Measurements from ENCODE around the gene UBE3C. TPM values are rescaled to one million over a fixed set of nuclear protein-coding genes. Genes with fewer than 3 reads are reported as not detected.
A peak's percentile ranks its signal among the peaks of the same experiment; 100 is the strongest.

Gene UBE3C
- total and polyA plus RNA-seq, 3 experiments from 2014 or later: 30.7 to 82.7 (median 81.1) TPM

GRCh38 chr7:157136372-157136771 lies 2.4 kb upstream of the UBE3C start:
- POLR2A ChIA-PET: no interaction called here
- peaks cover 0 to 6% of the 10 kb centered on the region in 2 donors for H3K27me3 Mint-ChIP-seq
- Histone ChIP-seq H3K27ac (ENCODE audit: low read depth, low read length) (no peak overlapping the region), H3K4me3 (ENCODE audit: low read length) (no peak overlapping the region), H3K27me3 (ENCODE audit: insufficient read depth, low read length, poor library complexity, severe bottlenecking) (no peaks in the 10 kb centered on the region), H3K36me3 (ENCODE audit: insufficient read depth, low read length) (peaks cover 9% of the 10 kb centered on the region), H3K4me1 (ENCODE audit: insufficient read depth, low read length) (peaks cover 19% of the 10 kb centered on the region), H3K9me3 (ENCODE audit: low read length) (no peaks in the 10 kb centered on the region)
- H3K4me3 Mint-ChIP-seq: peak overlapping the region in 4 of 7 donors; percentile 4 to 64 (median 45)
- H3K36me3 Mint-ChIP-seq: peaks cover 0 to 12% (median 0%) of the 10 kb centered on the region in 3 donors
- peak overlapping the region in 7 of 8 donors; percentile 44 to 90 (median 77) for H3K27ac Mint-ChIP-seq
- CTCF ChIA-PET: no interaction called here
- H3K4me1 Mint-ChIP-seq: peaks cover 18 to 28% (median 23%) of the 10 kb centered on the region in 3 donors
- no peak for DNase-seq
- no peaks in the 10 kb centered on the region for H3K9me3 Mint-ChIP-seq

- no peaks in the 10 kb centered on the region for H3K27me3 ChIP-seq (ENCODE audit: insufficient read depth, low read length, poor library complexity, severe bottlenecking)
- Mint-ChIP-seq H3K9me3 (no peaks in the 10 kb centered on the region), H3K36me3 (peaks cover 0 to 24% (median 3%) of the 10 kb centered on the region in 3 donors), H3K27ac (peak overlapping the region; percentile 90 to 98 (median 95)), H3K4me1 (peaks cover 30 to 43% (median 39%) of the 10 kb centered on the region in 3 donors), H3K27me3 (peaks cover 0 to 1% of the 10 kb centered on the region in 2 donors), H3K4me3 (peak overlapping the region; percentile 83 to 94 (median 87))
- H3K36me3 ChIP-seq (ENCODE audit: insufficient read depth, low read length): peaks cover 15% of the 10 kb centered on the region
- no peaks in the 10 kb centered on the region for H3K9me3 ChIP-seq (ENCODE audit: low read length)
- peak overlapping the region; percentile 72 for H3K27ac ChIP-seq (ENCODE audit: low read depth, low read length)
- POLR2A ChIA-PET: no interaction called here
- peak overlapping the region; percentile 47 for H3K4me3 ChIP-seq (ENCODE audit: low read length)
- peaks cover 36% of the 10 kb centered on the region for H3K4me1 ChIP-seq (ENCODE audit: insufficient read depth, low read length)
- no peak for DNase-seq
- CTCF ChIA-PET: no interaction called here
These were observed 664 bp upstream of the UBE3C start for GRCh38 chr7:157138101-157138423.

GRCh38 chr7:157139111-157139809 lies 534 bp downstream of the UBE3C start:
- no peaks in the 10 kb centered on the region for H3K27me3 ChIP-seq (ENCODE audit: insufficient read depth, low read length, poor library complexity, severe bottlenecking)
- peaks cover 15% of the 10 kb centered on the region for H3K36me3 ChIP-seq (ENCODE audit: insufficient read depth, low read length)
- Mint-ChIP-seq H3K27ac (peak overlapping the region; percentile 64 to 97 (median 92)), H3K9me3 (no peaks in the 10 kb centered on the region), H3K4me3 (peak overlapping the region; percentile 75 to 94 (median 86)), H3K36me3 (peaks cover 0 to 36% (median 6%) of the 10 kb centered on the region in 3 donors), H3K27me3 (peaks cover 0 to under 1% of the 10 kb centered on the region in 2 donors), H3K4me1 (peaks cover 42 to 55% (median 51%) of the 10 kb centered on the region in 3 donors)
- POLR2A ChIA-PET: interaction anchor here (1.0 kb wide), 1 partner anchor 246 kb away, joined by 4 read pairs; no protein-coding TSS in a partner anchor
- CTCF ChIA-PET: interaction anchor here (1.2 to 1.4 kb wide), 2 partner anchors 11 to 18 kb away, joined by 3 to 5 read pairs; no protein-coding TSS in a partner anchor
- peak overlapping the region; percentile 72 for H3K4me3 ChIP-seq (ENCODE audit: low read length)
- H3K27ac ChIP-seq (ENCODE audit: low read depth, low read length): peak overlapping the region; percentile 74
- DNase-seq: peak in 4 of 5 donors; percentile 64 to 82 (median 74)
- H3K4me1 ChIP-seq (ENCODE audit: insufficient read depth, low read length): peaks cover 47% of the 10 kb centered on the region
- no peaks in the 10 kb centered on the region for H3K9me3 ChIP-seq (ENCODE audit: low read length)

GRCh38 chr7:157139810-157140510 lies 1.2 kb downstream of the UBE3C start:
- peak in 1 of 5 donors; percentile 54 for DNase-seq
- Mint-ChIP-seq H3K4me3 (peak overlapping the region; percentile 75 to 94 (median 86)), H3K4me1 (peaks cover 48 to 62% (median 58%) of the 10 kb centered on the region in 3 donors), H3K36me3 (peaks cover 0 to 41% (median 6%) of the 10 kb centered on the region in 3 donors), H3K9me3 (no peaks in the 10 kb centered on the region), H3K27me3 (no peaks in the 10 kb centered on the region), H3K27ac (peak overlapping the region; percentile 64 to 97 (median 92))
- Histone ChIP-seq H3K4me3 (ENCODE audit: low read length) (peak overlapping the region; percentile 72), H3K27me3 (ENCODE audit: insufficient read depth, low read length, poor library complexity, severe bottlenecking) (no peaks in the 10 kb centered on the region), H3K9me3 (ENCODE audit: low read length) (no peaks in the 10 kb centered on the region), H3K36me3 (ENCODE audit: insufficient read depth, low read length) (peaks cover 15% of the 10 kb centered on the region), H3K27ac (ENCODE audit: low read depth, low read length) (peak overlapping the region; percentile 74), H3K4me1 (ENCODE audit: insufficient read depth, low read length) (peaks cover 47% of the 10 kb centered on the region)
- ChIA-PET POLR2A (interaction anchor here (0.7 kb wide), 1 partner anchor 333 kb away, joined by 3 read pairs; no protein-coding TSS in a partner anchor), CTCF (interaction anchor here (1.2 to 1.4 kb wide), 2 partner anchors 11 to 17 kb away, joined by 3 to 5 read pairs; no protein-coding TSS in a partner anchor)

DNA sequence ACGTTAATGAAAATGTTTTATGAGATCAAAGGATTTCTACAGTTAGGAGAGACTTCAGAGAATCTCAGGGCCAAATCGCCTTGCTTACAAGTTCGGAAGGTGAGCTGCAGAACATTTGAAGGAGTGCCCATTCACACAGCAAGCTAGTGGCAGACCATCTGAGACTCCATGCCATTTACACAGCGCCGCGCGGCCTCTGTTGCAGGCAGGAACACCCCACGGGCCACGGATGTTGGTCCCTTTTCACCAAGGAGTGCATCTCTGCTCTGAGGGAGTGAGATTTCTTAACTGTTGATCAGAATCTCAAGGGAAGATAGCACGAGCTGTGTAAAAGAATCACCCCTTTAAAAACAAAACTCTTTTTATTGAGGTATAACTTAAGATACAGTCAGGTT lies 1.8 kb downstream of the UBE3C start:
- peaks cover 0 to 42% (median 6%) of the 10 kb centered on the region in 3 donors for H3K36me3 Mint-ChIP-seq
- Histone ChIP-seq H3K27ac (ENCODE audit: low read depth, low read length) (peak overlapping the region; percentile 74), H3K27me3 (ENCODE audit: insufficient read depth, low read length, poor library complexity, severe bottlenecking) (no peaks in the 10 kb centered on the region), H3K4me1 (ENCODE audit: insufficient read depth, low read length) (peaks cover 47% of the 10 kb centered on the region), H3K9me3 (ENCODE audit: low read length) (no peaks in the 10 kb centered on the region), H3K36me3 (ENCODE audit: insufficient read depth, low read length) (peaks cover 15% of the 10 kb centered on the region), H3K4me3 (ENCODE audit: low read length) (peak overlapping the region; percentile 72)
- peaks cover 49 to 67% (median 62%) of the 10 kb centered on the region in 3 donors for H3K4me1 Mint-ChIP-seq
- ChIA-PET CTCF (interaction anchor here (1.4 kb wide), 1 partner anchor 16 kb away, joined by 5 read pairs; no protein-coding TSS in a partner anchor), POLR2A (interaction anchor here (0.7 kb wide), 1 partner anchor 334 kb away, joined by 3 read pairs; no protein-coding TSS in a partner anchor)
- peak overlapping the region; percentile 75 to 94 (median 86) for H3K4me3 Mint-ChIP-seq
- peak overlapping the region; percentile 64 to 97 (median 90) for H3K27ac Mint-ChIP-seq
- H3K27me3 Mint-ChIP-seq: no peaks in the 10 kb centered on the region
- H3K9me3 Mint-ChIP-seq: no peaks in the 10 kb centered on the region
- DNase-seq: no peak

- no peaks in the 10 kb centered on the region for H3K27me3 Mint-ChIP-seq
- no peak for DNase-seq
- peaks cover 55 to 78% (median 70%) of the 10 kb centered on the region in 3 donors for H3K4me1 Mint-ChIP-seq
- peaks cover 0 to 44% (median 6%) of the 10 kb centered on the region in 3 donors for H3K36me3 Mint-ChIP-seq
- Histone ChIP-seq H3K27ac (ENCODE audit: low read depth, low read length) (no peak overlapping the region), H3K4me3 (ENCODE audit: low read length) (no peak overlapping the region), H3K36me3 (ENCODE audit: insufficient read depth, low read length) (peaks cover 15% of the 10 kb centered on the region), H3K27me3 (ENCODE audit: insufficient read depth, low read length, poor library complexity, severe bottlenecking) (no peaks in the 10 kb centered on the region), H3K9me3 (ENCODE audit: low read length) (no peaks in the 10 kb centered on the region), H3K4me1 (ENCODE audit: insufficient read depth, low read length) (peaks cover 48% of the 10 kb centered on the region)
- peak overlapping the region in 3 of 7 donors; percentile 39 to 94 (median 61) for H3K4me3 Mint-ChIP-seq
- no peaks in the 10 kb centered on the region for H3K9me3 Mint-ChIP-seq
- ChIA-PET CTCF (interaction anchor here (0.7 kb wide), 1 partner anchor 14 kb away, joined by 4 read pairs; no protein-coding TSS in a partner anchor), POLR2A (no interaction called here)
- H3K27ac Mint-ChIP-seq: peak overlapping the region in 4 of 8 donors; percentile 33 to 95 (median 51)
These were observed 2.9 kb downstream of the UBE3C start for GRCh38 chr7:157141525-157142060.

DNA sequence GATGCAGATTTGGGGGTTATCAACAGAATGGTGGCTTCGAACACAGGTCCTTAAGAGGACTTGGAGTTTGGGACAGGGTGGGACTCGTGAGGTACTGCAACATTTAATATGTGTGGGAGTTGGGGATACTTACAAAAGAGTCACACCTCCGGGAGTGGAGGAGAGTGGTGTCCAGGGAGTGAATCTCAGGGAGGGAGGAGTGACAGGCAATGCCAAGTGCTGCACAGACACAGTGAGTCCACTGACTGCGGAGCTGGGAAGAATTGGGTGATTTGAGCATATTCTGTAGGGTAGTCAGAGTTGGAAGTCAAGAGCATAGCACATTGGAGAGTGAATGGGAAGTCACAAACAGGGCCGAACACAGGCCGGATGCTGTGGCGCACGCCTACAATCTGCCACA lies 5.1 kb downstream of the UBE3C start:
- peaks cover 0 to 45% (median 8%) of the 10 kb centered on the region in 3 donors for H3K36me3 Mint-ChIP-seq
- ChIA-PET POLR2A (interaction anchor here (0.6 kb wide), 1 partner anchor 295 kb away, joined by 5 read pairs; no protein-coding TSS in a partner anchor), CTCF (no interaction called here)
- Histone ChIP-seq H3K36me3 (ENCODE audit: insufficient read depth, low read length) (peaks cover 15% of the 10 kb centered on the region), H3K9me3 (ENCODE audit: low read length) (no peaks in the 10 kb centered on the region), H3K27ac (ENCODE audit: low read depth, low read length) (no peak overlapping the region), H3K4me1 (ENCODE audit: insufficient read depth, low read length) (peaks cover 63% of the 10 kb centered on the region), H3K27me3 (ENCODE audit: insufficient read depth, low read length, poor library complexity, severe bottlenecking) (no peaks in the 10 kb centered on the region), H3K4me3 (ENCODE audit: low read length) (no peak overlapping the region)
- H3K4me1 Mint-ChIP-seq: peaks cover 70 to 91% (median 90%) of the 10 kb centered on the region in 3 donors
- no peaks in the 10 kb centered on the region for H3K9me3 Mint-ChIP-seq
- DNase-seq: no peak
- no peaks in the 10 kb centered on the region for H3K27me3 Mint-ChIP-seq
- H3K27ac Mint-ChIP-seq: peak overlapping the region in 4 of 8 donors; percentile 23 to 74 (median 24)
- H3K4me3 Mint-ChIP-seq: peak overlapping the region in 5 of 7 donors; percentile 6 to 46 (median 29)

Data from CD8-positive, alpha-beta memory T cell (primary cell).